ENCODE data around the gene ZNF689.
"Not testable (repeated sequence)": the region's sequence is repeated elsewhere in the genome, so short reads cannot be mapped to it uniquely, and the experiment has no call there.

Gene ZNF689

GRCh38 chr16:30592871-30593270 lies 17.3 kb downstream of the ZNF689 start:
- no peak for DNase-seq
- Histone ChIP-seq H2BK12ac (ENCODE audit: low read length in 2 of 2) (no peak overlapping the region), H3K14ac (ENCODE audit: low read length in 2 of 2) (no peak overlapping the region), H3K36me3 (ENCODE audit: control insufficient read depth in 1 of 2, insufficient read depth in 2 of 2, low read depth in 1 of 2, low read length in 2 of 2) (no peaks in the 10 kb centered on the region), H3K23ac (ENCODE audit: low read length in 2 of 2) (no peak overlapping the region), H3K4me2 (ENCODE audit: low read length, poor library complexity, severe bottlenecking) (no peak overlapping the region), H2BK15ac (ENCODE audit: low read depth, poor library complexity, severe bottlenecking) (no peak overlapping the region), H2AFZ (ENCODE audit: low read depth, low read length) (no peak overlapping the region), H3K9ac (ENCODE audit: low read length) (no peak overlapping the region), H3K18ac (ENCODE audit: low read depth in 1 of 2, low read length in 2 of 2) (no peak overlapping the region), H3K79me1 (replicated peaks; ENCODE audit: low read length, poor library complexity, severe bottlenecking) (no peaks in the 10 kb centered on the region), H2BK5ac (ENCODE audit: low read depth, low read length, poor library complexity, severe bottlenecking) (no peak overlapping the region), H3K9me3 (ENCODE audit: control insufficient read depth, low read length) (no peaks in the 10 kb centered on the region), H2AK5ac (ENCODE audit: low read length, severe bottlenecking) (no peak overlapping the region), H4K91ac (ENCODE audit: low read length) (no peak overlapping the region), H2BK120ac (ENCODE audit: low read depth, low read length) (no peak overlapping the region), H4K8ac (ENCODE audit: low read length) (no peak overlapping the region), H3K27me3 (ENCODE audit: control insufficient read depth in 1 of 2, insufficient read depth in 1 of 2, low read length in 2 of 2) (no peaks in the 10 kb centered on the region), H3K4ac (ENCODE audit: low read depth in 1 of 2, low read length in 2 of 2) (no peak overlapping the region), H3K27ac (ENCODE audit: low read length, poor library complexity, severe bottlenecking) (no peak overlapping the region), H3K4me3 (ENCODE audit: insufficient read depth in 1 of 2, low read depth in 1 of 2, low read length in 2 of 2) (no peak overlapping the region), H3K4me1 (ENCODE audit: control insufficient read depth, insufficient read depth, low read depth, low read length) (no peaks in the 10 kb centered on the region)
- 96% methylated on average over 3 of the region's 4 CpGs for WGBS

- DNase-seq; H3K18ac ChIP-seq (ENCODE audit: low read depth in 1 of 2, low read length in 2 of 2); H3K36me3 ChIP-seq (ENCODE audit: control insufficient read depth in 1 of 2, insufficient read depth in 2 of 2, low read depth in 1 of 2, low read length in 2 of 2); H2AFZ ChIP-seq (ENCODE audit: low read depth, low read length); H3K27ac ChIP-seq (ENCODE audit: low read length, poor library complexity, severe bottlenecking); H3K4me3 ChIP-seq (ENCODE audit: insufficient read depth in 1 of 2, low read depth in 1 of 2, low read length in 2 of 2); H3K4me1 ChIP-seq (ENCODE audit: control insufficient read depth, insufficient read depth, low read depth, low read length); H3K9ac ChIP-seq (ENCODE audit: low read length); H3K23ac ChIP-seq (ENCODE audit: low read length in 2 of 2); H3K4ac ChIP-seq (ENCODE audit: low read depth in 1 of 2, low read length in 2 of 2); H4K8ac ChIP-seq (ENCODE audit: low read length); H2AK5ac ChIP-seq (ENCODE audit: low read length, severe bottlenecking); H2BK120ac ChIP-seq (ENCODE audit: low read depth, low read length); H2BK15ac ChIP-seq (ENCODE audit: low read depth, poor library complexity, severe bottlenecking); H3K14ac ChIP-seq (ENCODE audit: low read length in 2 of 2); H3K27me3 ChIP-seq (ENCODE audit: control insufficient read depth in 1 of 2, insufficient read depth in 1 of 2, low read length in 2 of 2); H3K4me2 ChIP-seq (ENCODE audit: low read length, poor library complexity, severe bottlenecking); H3K9me3 ChIP-seq (ENCODE audit: control insufficient read depth, low read length); H4K91ac ChIP-seq (ENCODE audit: low read length); H2BK12ac ChIP-seq (ENCODE audit: low read length in 2 of 2); H2BK5ac ChIP-seq (ENCODE audit: low read depth, low read length, poor library complexity, severe bottlenecking): not testable (repeated sequence)
- 96% methylated on average over 5 of the region's 9 CpGs for WGBS
- H3K79me1 ChIP-seq (replicated peaks; ENCODE audit: low read length, poor library complexity, severe bottlenecking): peaks cover 10% of the 10 kb centered on the region
These were observed 19.3 kb downstream of the ZNF689 start for GRCh38 chr16:30590869-30591268.

- H2BK12ac ChIP-seq (ENCODE audit: low read length in 2 of 2); H3K4me1 ChIP-seq (ENCODE audit: control insufficient read depth, insufficient read depth, low read depth, low read length); H3K9me3 ChIP-seq (ENCODE audit: control insufficient read depth, low read length); H2AK5ac ChIP-seq (ENCODE audit: low read length, severe bottlenecking); H3K36me3 ChIP-seq (ENCODE audit: control insufficient read depth in 1 of 2, insufficient read depth in 2 of 2, low read depth in 1 of 2, low read length in 2 of 2); H2AFZ ChIP-seq (ENCODE audit: low read depth, low read length); H2BK15ac ChIP-seq (ENCODE audit: low read depth, poor library complexity, severe bottlenecking); DNase-seq; H3K4ac ChIP-seq (ENCODE audit: low read depth in 1 of 2, low read length in 2 of 2); H3K27ac ChIP-seq (ENCODE audit: low read length, poor library complexity, severe bottlenecking); H3K14ac ChIP-seq (ENCODE audit: low read length in 2 of 2); H3K18ac ChIP-seq (ENCODE audit: low read depth in 1 of 2, low read length in 2 of 2); H3K9ac ChIP-seq (ENCODE audit: low read length); H2BK5ac ChIP-seq (ENCODE audit: low read depth, low read length, poor library complexity, severe bottlenecking); H2BK120ac ChIP-seq (ENCODE audit: low read depth, low read length); H4K91ac ChIP-seq (ENCODE audit: low read length); H3K4me3 ChIP-seq (ENCODE audit: insufficient read depth in 1 of 2, low read depth in 1 of 2, low read length in 2 of 2); H3K27me3 ChIP-seq (ENCODE audit: control insufficient read depth in 1 of 2, insufficient read depth in 1 of 2, low read length in 2 of 2); H4K8ac ChIP-seq (ENCODE audit: low read length); H3K23ac ChIP-seq (ENCODE audit: low read length in 2 of 2); H3K4me2 ChIP-seq (ENCODE audit: low read length, poor library complexity, severe bottlenecking): not testable (repeated sequence)
- H3K79me1 ChIP-seq (replicated peaks; ENCODE audit: low read length, poor library complexity, severe bottlenecking): peaks cover 11% of the 10 kb centered on the region
- WGBS: 67% methylated on average over 1 of the region's 2 CpGs
These were observed 20.6 kb downstream of the ZNF689 start for GRCh38 chr16:30589582-30589981.

GRCh38 chr16:30588651-30589050 lies 21.5 kb downstream of the ZNF689 start:
- no peak overlapping the region for H2BK120ac ChIP-seq (ENCODE audit: low read depth, low read length)
- H2BK15ac ChIP-seq (ENCODE audit: low read depth, poor library complexity, severe bottlenecking): no peak overlapping the region
- H3K36me3 ChIP-seq (ENCODE audit: control insufficient read depth in 1 of 2, insufficient read depth in 2 of 2, low read depth in 1 of 2, low read length in 2 of 2): peaks cover 3% of the 10 kb centered on the region in 2 experiments
- no peak overlapping the region for H3K4me2 ChIP-seq (ENCODE audit: low read length, poor library complexity, severe bottlenecking)
- no peak overlapping the region for H4K91ac ChIP-seq (ENCODE audit: low read length)
- H3K9me3 ChIP-seq (ENCODE audit: control insufficient read depth, low read length): no peaks in the 10 kb centered on the region
- no peak overlapping the region for H2AK5ac ChIP-seq (ENCODE audit: low read length, severe bottlenecking)
- H2AFZ ChIP-seq (ENCODE audit: low read depth, low read length): no peak overlapping the region
- DNase-seq: no peak
- no peak overlapping the region for H3K9ac ChIP-seq (ENCODE audit: low read length)
- 100% methylated on average over 2 of the region's 2 CpGs for WGBS
- H2BK5ac ChIP-seq (ENCODE audit: low read depth, low read length, poor library complexity, severe bottlenecking): no peak overlapping the region
- H3K18ac ChIP-seq (ENCODE audit: low read depth in 1 of 2, low read length in 2 of 2): no peak overlapping the region
- H3K27ac ChIP-seq (ENCODE audit: low read length, poor library complexity, severe bottlenecking): no peak overlapping the region
- peaks cover 13% of the 10 kb centered on the region for H3K79me1 ChIP-seq (replicated peaks; ENCODE audit: low read length, poor library complexity, severe bottlenecking)
- no peak overlapping the region for H3K4me3 ChIP-seq (ENCODE audit: insufficient read depth in 1 of 2, low read depth in 1 of 2, low read length in 2 of 2)
- H3K4me1 ChIP-seq (ENCODE audit: control insufficient read depth, insufficient read depth, low read depth, low read length): peaks cover 8% of the 10 kb centered on the region
- no peak overlapping the region for H2BK12ac ChIP-seq (ENCODE audit: low read length in 2 of 2)
- H4K8ac ChIP-seq (ENCODE audit: low read length): no peak overlapping the region
- no peak overlapping the region for H3K4ac ChIP-seq (ENCODE audit: low read depth in 1 of 2, low read length in 2 of 2)
- no peak overlapping the region for H3K23ac ChIP-seq (ENCODE audit: low read length in 2 of 2)
- H3K14ac ChIP-seq (ENCODE audit: low read length in 2 of 2): no peak overlapping the region
- no peaks in the 10 kb centered on the region for H3K27me3 ChIP-seq (ENCODE audit: control insufficient read depth in 1 of 2, insufficient read depth in 1 of 2, low read length in 2 of 2)
